WTC11 (cell line): Measurements from ENCODE around the gene NUDT3. TPM values are rescaled to one million over a fixed set of nuclear protein-coding genes. Genes with fewer than 3 reads are reported as not detected.

ENCODE experiments used
- ATAC-seq: fragments of 200-7000 bp; cut with Tn5 transposase; 2 replicates; pipeline ENCODE4 v1.10.0; 2021; ENCODE audit warnings: mild to moderate bottlenecking, moderate library complexity
- CTCF ChIA-PET: fragments of 300-600 bp; sonication (Branson Sonifier 250); formaldehyde crosslinking; loops from one replicate; lab custom pipeline; 2021; ENCODE audit warnings: antibody characterized with exemption; lab: Charles Lee
- POLR2A ChIA-PET: fragments of 350-600 bp; sonication (Branson Sonifier 250); formaldehyde crosslinking; loops from one replicate; lab custom pipeline; 2021; ENCODE audit warnings: antibody characterized with exemption; lab: Charles Lee
- DNase-seq: peaks from one replicate; pipeline ENCODE4 v3.0.0; 2021; ENCODE audit warnings: low spot score
- H3K27ac Mint-ChIP-seq: 2 replicates; pipeline ENCODE4 v1.8.0; 2021; ENCODE audit warnings: mixed read lengths
- H3K27me3 Mint-ChIP-seq: 2 replicates; pipeline ENCODE4 v1.8.0; 2021; ENCODE audit warnings: low read depth, mild to moderate bottlenecking, moderate library complexity, mixed read lengths
- H3K36me3 Mint-ChIP-seq: 2 replicates; pipeline ENCODE4 v1.8.0; 2021; ENCODE audit warnings: mixed read lengths
- H3K4me1 Mint-ChIP-seq: 2 replicates; pipeline ENCODE4 v1.8.0; 2022; ENCODE audit warnings: mixed read lengths
- H3K4me3 Mint-ChIP-seq: 2 replicates; pipeline ENCODE4 v1.8.0; 2021; ENCODE audit warnings: mild to moderate bottlenecking, moderate library complexity, mixed read lengths
- H3K9me3 Mint-ChIP-seq: 2 replicates; pipeline ENCODE4 v1.8.0; 2021; ENCODE audit warnings: mixed read lengths
- ELF4 ChIP-seq: sonication (generic); formaldehyde crosslinking; IDR thresholded peaks from 2 replicates; pipeline ENCODE4 v1.8.1; 2022; ENCODE audit warnings: low read depth, mild to moderate bottlenecking, moderate library complexity, missing genetic modification reagents
- EMX1 ChIP-seq: fragments of 250-450 bp; sonication (Bioruptor Pico); IDR thresholded peaks from 2 replicates; pipeline ENCODE4 v1.8.0; 2021; ENCODE audit warnings: mild to moderate bottlenecking
- HMGXB4 ChIP-seq: sonication (generic); formaldehyde crosslinking; IDR thresholded peaks from 2 replicates; pipeline ENCODE4 v1.8.1; 2023; ENCODE audit warnings: mild to moderate bottlenecking, moderate library complexity, missing genetic modification reagents
- KAT7 ChIP-seq: sonication (generic); formaldehyde crosslinking; IDR thresholded peaks from 2 replicates; pipeline ENCODE4 v1.8.1; 2023; ENCODE audit warnings: missing genetic modification reagents, mild to moderate bottlenecking, borderline replicate concordance
- MXD4 ChIP-seq: fragments of 250-450 bp; sonication (Bioruptor Pico); IDR thresholded peaks from 2 replicates; pipeline ENCODE4 v1.8.0; 2021; ENCODE audit warnings: mild to moderate bottlenecking, moderate library complexity, borderline replicate concordance
- MYBL2 ChIP-seq: sonication (generic); formaldehyde crosslinking; IDR thresholded peaks from 2 replicates; pipeline ENCODE4 v1.8.1; 2023; ENCODE audit warnings: mild to moderate bottlenecking, moderate library complexity, missing genetic modification reagents
- NFYB ChIP-seq: sonication (generic); formaldehyde crosslinking; conservative IDR thresholded peaks from 2 replicates; pipeline ENCODE4 v1.8.0; 2022; ENCODE audit warnings: low read depth, missing genetic modification reagents
- NR2C2 ChIP-seq: sonication (generic); formaldehyde crosslinking; IDR thresholded peaks from 2 replicates; pipeline ENCODE4 v1.8.0; 2022; ENCODE audit warnings: mild to moderate bottlenecking, missing genetic modification reagents
- OVOL2 ChIP-seq: fragments of 250-450 bp; sonication (Bioruptor Pico); IDR thresholded peaks from 2 replicates; pipeline ENCODE4 v1.9.0; 2021; ENCODE audit warnings: mild to moderate bottlenecking, borderline replicate concordance
- SMAD4 ChIP-seq: sonication (generic); formaldehyde crosslinking; IDR thresholded peaks from 2 replicates; pipeline ENCODE4 v1.8.0; 2022; ENCODE audit warnings: mild to moderate bottlenecking, missing genetic modification reagents
- SOX15 ChIP-seq: fragments of 250-450 bp; sonication (Bioruptor Pico); IDR thresholded peaks from 2 replicates; pipeline ENCODE4 v1.9.0; 2021; ENCODE audit warnings: mild to moderate bottlenecking
- SP1 ChIP-seq: sonication (generic); formaldehyde crosslinking; conservative IDR thresholded peaks from 2 replicates; pipeline ENCODE4 v1.8.1; 2022; ENCODE audit warnings: missing genetic modification reagents
- ZNF121 ChIP-seq: sonication (generic); formaldehyde crosslinking; IDR thresholded peaks from 2 replicates; pipeline ENCODE4 v1.8.0; 2023; ENCODE audit warnings: missing genetic modification reagents
- ZNF219 ChIP-seq: sonication (generic); formaldehyde crosslinking; IDR thresholded peaks from 2 replicates; pipeline ENCODE4 v1.8.0; 2023; ENCODE audit warnings: missing genetic modification reagents, mild to moderate bottlenecking, borderline replicate concordance
- ZNF232 ChIP-seq: sonication (generic); formaldehyde crosslinking; IDR thresholded peaks from 2 replicates; pipeline ENCODE4 v1.8.0; 2022; ENCODE audit warnings: mild to moderate bottlenecking, missing genetic modification reagents
- ZNF317 ChIP-seq: sonication (generic); formaldehyde crosslinking; IDR thresholded peaks from 2 replicates; pipeline ENCODE4 v1.8.1; 2023; ENCODE audit warnings: low read depth, mild to moderate bottlenecking, moderate library complexity, missing genetic modification reagents, borderline replicate concordance
- total RNA-seq: library from RNA; stranded (reverse); gene quantifications from 3 replicates; pipeline ENCODE4 v1.2.3, GENCODE V29; 2021
- TF ChIP-seq, protein P1 (sequence below): sonication (generic); formaldehyde crosslinking; IDR thresholded peaks from 2 replicates; pipeline ENCODE4 v1.8.1; 2022; ENCODE audit warnings: missing genetic modification reagents, borderline replicate concordance
- TF ChIP-seq, protein P2 (sequence below): sonication (generic); formaldehyde crosslinking; IDR thresholded peaks from 2 replicates; pipeline ENCODE4 v1.8.0; 2023; ENCODE audit warnings: mild to moderate bottlenecking, missing genetic modification reagents
- TF ChIP-seq, protein P3 (sequence below): fragments of 250-450 bp; sonication (Bioruptor Pico); conservative IDR thresholded peaks from 2 replicates; pipeline ENCODE4 v1.9.0; 2021; ENCODE audit warnings: mild to moderate bottlenecking
- TF ChIP-seq, protein P4 (sequence below): sonication (generic); formaldehyde crosslinking; conservative IDR thresholded peaks from 2 replicates; pipeline ENCODE4 v1.8.1; 2022; ENCODE audit warnings: mild to moderate bottlenecking, missing genetic modification reagents
- TF ChIP-seq, protein P5 (sequence below): sonication (generic); formaldehyde crosslinking; IDR thresholded peaks from 2 replicates; pipeline ENCODE4 v1.8.1; 2022; ENCODE audit warnings: low read depth, mild to moderate bottlenecking, moderate library complexity, missing genetic modification reagents, borderline replicate concordance

The NUDT3 gene
- total RNA-seq, 1 experiment from 2014 or later, result 30.0 TPM

DNA sequence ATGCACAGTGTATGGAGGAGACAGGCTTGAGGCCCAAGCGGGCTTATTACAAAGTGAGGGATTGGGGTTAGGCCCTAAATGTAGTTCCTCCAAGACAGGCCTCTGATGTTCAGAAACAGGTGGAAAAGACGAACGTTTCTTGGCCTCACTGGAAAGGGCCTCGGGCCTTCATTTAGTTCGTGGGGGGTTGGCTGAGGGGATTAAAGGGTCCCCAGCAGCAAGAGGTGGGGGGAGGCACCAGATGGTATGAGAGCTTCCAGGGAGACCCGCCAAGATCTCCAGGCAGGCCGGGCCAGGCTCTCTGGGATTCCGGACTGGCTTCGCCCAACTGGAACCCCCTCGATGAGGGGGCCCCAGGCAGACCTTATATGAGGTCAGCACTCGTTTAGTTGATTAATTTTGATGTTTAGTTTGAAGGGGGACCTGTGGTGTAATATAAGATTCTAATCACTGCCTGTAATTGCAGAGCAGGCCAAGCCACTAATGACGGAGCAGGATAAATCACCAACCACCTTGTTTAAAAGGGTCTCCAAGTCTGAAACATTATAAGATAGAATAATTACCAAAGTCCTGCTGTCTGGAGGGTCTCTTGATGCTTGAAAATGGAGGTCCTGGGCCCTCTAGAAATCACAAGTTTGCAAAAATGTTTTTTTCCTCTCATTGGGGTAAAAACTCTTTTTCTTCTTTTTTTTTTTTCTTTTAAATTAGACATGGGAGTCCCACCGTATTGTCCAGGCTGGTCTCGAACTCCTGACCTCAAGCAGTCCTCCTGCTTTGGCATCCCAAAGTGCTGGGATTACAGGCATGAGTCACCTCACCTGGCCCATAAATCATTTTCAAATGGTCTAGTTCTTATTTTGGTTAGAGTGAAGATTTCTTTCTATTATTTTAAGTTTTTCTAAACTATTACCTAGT lies 153.6 kb downstream of the NUDT3 start:
- H3K36me3 Mint-ChIP-seq, result peaks cover 55% of the 10 kb centered on the region
- POLR2A ChIA-PET, result no interaction called here

DNA sequence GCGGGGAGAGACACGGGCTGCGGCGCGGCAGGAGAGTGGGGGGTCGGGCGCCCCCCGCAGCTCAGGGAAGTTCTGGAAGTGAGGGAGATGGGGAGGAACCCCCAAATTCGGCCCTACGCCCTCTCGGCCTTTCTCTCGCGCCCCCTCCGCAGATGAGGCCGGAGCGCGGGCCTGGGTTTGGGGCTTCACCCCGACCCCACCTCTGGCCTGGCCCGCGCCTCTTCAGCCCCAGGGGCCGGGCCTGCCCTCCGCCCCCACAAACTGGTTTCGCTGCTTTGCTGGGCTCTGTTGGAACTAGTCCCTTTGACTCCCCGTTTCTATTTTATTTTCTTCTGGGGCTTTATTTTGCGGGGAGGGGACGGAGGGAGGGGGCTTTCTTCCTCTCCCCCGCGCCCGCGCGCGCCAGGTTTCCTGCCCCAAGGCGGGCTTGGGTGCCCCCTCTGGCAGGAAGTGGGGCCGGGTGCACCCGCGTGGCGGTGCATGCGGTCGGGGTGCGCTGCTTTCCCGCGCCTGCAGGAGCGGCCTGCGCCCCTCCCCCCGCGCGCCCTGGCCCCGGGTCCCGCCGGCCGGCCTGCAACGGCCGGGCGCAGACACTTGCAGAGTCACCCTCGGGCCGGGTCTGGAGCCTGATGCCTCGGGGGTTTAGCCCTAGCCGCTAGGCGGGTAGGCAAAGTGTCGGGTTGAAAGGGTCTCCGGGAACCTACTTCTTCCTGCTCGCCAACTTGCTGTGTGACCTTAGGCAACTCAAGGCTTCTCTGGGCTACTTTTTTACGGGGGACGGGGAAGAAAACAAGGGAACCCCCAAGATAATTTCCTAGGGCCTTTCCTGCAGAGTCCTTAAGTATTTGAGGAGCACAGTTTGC lies 154.5 kb downstream of the NUDT3 start:
- Mint-ChIP-seq H3K4me1 (peaks cover 64% of the 10 kb centered on the region), H3K9me3 (no peaks in the 10 kb centered on the region), H3K4me3 (peak overlapping the region; percentile 92), H3K27ac (peak overlapping the region; percentile 95), H3K27me3 (no peaks in the 10 kb centered on the region), H3K36me3 (peaks cover 46% of the 10 kb centered on the region)
- CTCF ChIA-PET, result interaction anchor here (1.5 to 1.7 kb wide), 2 partner anchors 11 to 42 kb away, joined by 8 to 10 read pairs; partner anchors contain the start of gene SMIM29
- ATAC-seq, result no peak
- DNase-seq, result peak; percentile 54
- POLR2A ChIA-PET, result interaction anchor here (0.8 to 2.2 kb wide), 4 partner anchors 11 to 41 kb away, joined by 3 to 41 read pairs (median 22); partner anchors contain the start of gene SMIM29
- TF ChIP-seq, protein P1, sequence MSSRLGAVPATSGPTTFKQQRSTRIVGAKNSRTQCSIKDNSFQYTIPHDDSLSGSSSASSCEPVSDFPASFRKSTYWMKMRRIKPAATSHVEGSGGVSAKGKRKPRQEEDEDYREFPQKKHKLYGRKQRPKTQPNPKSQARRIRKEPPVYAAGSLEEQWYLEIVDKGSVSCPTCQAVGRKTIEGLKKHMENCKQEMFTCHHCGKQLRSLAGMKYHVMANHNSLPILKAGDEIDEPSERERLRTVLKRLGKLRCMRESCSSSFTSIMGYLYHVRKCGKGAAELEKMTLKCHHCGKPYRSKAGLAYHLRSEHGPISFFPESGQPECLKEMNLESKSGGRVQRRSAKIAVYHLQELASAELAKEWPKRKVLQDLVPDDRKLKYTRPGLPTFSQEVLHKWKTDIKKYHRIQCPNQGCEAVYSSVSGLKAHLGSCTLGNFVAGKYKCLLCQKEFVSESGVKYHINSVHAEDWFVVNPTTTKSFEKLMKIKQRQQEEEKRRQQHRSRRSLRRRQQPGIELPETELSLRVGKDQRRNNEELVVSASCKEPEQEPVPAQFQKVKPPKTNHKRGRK, result no peak
- TF ChIP-seq EMX1 (CRISPR knock-in tag), result no peak
- TF ChIP-seq, protein P2, sequence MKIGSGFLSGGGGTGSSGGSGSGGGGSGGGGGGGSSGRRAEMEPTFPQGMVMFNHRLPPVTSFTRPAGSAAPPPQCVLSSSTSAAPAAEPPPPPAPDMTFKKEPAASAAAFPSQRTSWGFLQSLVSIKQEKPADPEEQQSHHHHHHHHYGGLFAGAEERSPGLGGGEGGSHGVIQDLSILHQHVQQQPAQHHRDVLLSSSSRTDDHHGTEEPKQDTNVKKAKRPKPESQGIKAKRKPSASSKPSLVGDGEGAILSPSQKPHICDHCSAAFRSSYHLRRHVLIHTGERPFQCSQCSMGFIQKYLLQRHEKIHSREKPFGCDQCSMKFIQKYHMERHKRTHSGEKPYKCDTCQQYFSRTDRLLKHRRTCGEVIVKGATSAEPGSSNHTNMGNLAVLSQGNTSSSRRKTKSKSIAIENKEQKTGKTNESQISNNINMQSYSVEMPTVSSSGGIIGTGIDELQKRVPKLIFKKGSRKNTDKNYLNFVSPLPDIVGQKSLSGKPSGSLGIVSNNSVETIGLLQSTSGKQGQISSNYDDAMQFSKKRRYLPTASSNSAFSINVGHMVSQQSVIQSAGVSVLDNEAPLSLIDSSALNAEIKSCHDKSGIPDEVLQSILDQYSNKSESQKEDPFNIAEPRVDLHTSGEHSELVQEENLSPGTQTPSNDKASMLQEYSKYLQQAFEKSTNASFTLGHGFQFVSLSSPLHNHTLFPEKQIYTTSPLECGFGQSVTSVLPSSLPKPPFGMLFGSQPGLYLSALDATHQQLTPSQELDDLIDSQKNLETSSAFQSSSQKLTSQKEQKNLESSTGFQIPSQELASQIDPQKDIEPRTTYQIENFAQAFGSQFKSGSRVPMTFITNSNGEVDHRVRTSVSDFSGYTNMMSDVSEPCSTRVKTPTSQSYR (CRISPR knock-in tag), result no peak
- no peak for TF ChIP-seq SOX15 (CRISPR knock-in tag)
- 0 out of 2 replicates have a peak, but pooled peaks have one; percentile 59 for TF ChIP-seq ELF4 (CRISPR knock-in tag)
- TF ChIP-seq SMAD4 (CRISPR knock-in tag), result no peak
- TF ChIP-seq, protein P3, sequence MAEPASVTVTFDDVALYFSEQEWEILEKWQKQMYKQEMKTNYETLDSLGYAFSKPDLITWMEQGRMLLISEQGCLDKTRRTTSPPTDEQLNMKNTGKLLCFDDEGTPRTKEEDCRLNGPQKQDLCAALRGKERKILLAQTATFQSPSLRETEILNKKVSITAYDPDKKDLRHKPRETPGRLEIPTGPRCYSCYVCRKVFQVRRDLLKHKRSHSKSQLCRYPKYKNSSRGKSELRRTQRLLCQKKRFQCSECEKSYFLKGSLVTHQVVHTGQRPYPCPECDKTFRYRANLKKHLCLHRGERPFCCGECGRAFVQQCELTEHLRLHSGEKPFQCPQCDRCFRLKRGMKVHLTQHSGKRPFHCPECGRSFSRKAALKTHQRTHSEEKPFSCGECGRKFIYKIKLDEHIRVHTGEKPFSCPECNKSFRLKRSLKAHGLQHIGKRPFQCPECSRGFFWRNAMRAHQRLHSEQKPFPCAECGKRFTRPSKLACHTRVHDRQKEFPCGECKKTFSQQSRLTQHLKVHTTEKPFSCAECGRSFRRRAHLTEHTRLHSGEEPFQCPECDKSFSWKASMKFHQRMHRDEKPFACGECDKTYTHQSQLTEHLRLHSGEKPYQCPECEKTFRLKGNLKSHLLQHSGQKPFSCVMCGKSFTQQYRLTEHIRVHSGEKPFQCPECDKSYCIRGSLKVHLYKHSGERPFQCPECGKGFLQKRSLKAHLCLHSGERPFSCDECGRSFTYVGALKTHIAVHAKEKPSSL, result no peak
- no peak for TF ChIP-seq ZNF121
- TF ChIP-seq NFYB (CRISPR knock-in tag), result no peak
- peak; percentile 99 for TF ChIP-seq KAT7 (CRISPR knock-in tag)
- TF ChIP-seq ZNF232 (CRISPR knock-in tag), result no peak
- TF ChIP-seq MYBL2 (CRISPR knock-in tag), result no peak
- TF ChIP-seq NR2C2 (CRISPR knock-in tag), result no peak
- TF ChIP-seq, protein P4, sequence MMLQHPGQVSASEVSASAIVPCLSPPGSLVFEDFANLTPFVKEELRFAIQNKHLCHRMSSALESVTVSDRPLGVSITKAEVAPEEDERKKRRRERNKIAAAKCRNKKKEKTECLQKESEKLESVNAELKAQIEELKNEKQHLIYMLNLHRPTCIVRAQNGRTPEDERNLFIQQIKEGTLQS, result no peak
- TF ChIP-seq ZNF219 (CRISPR knock-in tag), result no peak
- TF ChIP-seq ZNF317, result 0 out of 2 replicates have a peak, but pooled peaks have one; percentile 31
- peak; percentile 75; the same call in 1 of the 2 replicates for TF ChIP-seq HMGXB4 (CRISPR knock-in tag)
- 0 out of 2 replicates have a peak, but pooled peaks have one; percentile 40 for TF ChIP-seq SP1 (CRISPR knock-in tag)
- TF ChIP-seq, protein P5, sequence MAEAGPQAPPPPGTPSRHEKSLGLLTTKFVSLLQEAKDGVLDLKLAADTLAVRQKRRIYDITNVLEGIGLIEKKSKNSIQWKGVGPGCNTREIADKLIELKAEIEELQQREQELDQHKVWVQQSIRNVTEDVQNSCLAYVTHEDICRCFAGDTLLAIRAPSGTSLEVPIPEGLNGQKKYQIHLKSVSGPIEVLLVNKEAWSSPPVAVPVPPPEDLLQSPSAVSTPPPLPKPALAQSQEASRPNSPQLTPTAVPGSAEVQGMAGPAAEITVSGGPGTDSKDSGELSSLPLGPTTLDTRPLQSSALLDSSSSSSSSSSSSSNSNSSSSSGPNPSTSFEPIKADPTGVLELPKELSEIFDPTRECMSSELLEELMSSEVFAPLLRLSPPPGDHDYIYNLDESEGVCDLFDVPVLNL, result peak; percentile 74; the same call in 1 of the 2 replicates

More for the DNA sequence above, 153.6 kb downstream of the NUDT3 start:
- Mint-ChIP-seq H3K9me3 (no peaks in the 10 kb centered on the region), H3K27me3 (no peaks in the 10 kb centered on the region), H3K4me1 (peaks cover 63% of the 10 kb centered on the region), H3K27ac (peak overlapping the region; percentile 95), H3K4me3 (peak overlapping the region; percentile 92)
- ATAC-seq, result no peak
- TF ChIP-seq MXD4 (CRISPR knock-in tag) (no peak), OVOL2 (CRISPR knock-in tag) (no peak)
- DNase-seq, result no peak
- CTCF ChIA-PET, result no interaction called here
